Left ventricle myocardium superior (tissue), 1 donor: ENCODE measurements around the gene TOR4A. TPM values are rescaled to one million over a fixed set of nuclear protein-coding genes. Genes with fewer than 3 reads are reported as not detected.
"Not testable (repeated sequence)": the region's sequence is repeated elsewhere in the genome, so short reads cannot be mapped to it uniquely, and the experiment has no call there.

ENCODE experiments used
- ATAC-seq: fragments of 200-7000 bp; cut with Tn5 transposase; one replicate; pipeline ENCODE4 v1.9.1; 2020; ENCODE audit warnings: mild to moderate bottlenecking, moderate library complexity
- DNase-seq: peaks from one replicate; pipeline ENCODE4 v3.0.0-alpha.2; 2020
- intact Hi-C: fragments of 100-400 bp; cut with micrococcal nuclease; formaldehyde crosslinking; loops from one replicate; pipeline ENCODE4 v1.11.0; 2022
- total RNA-seq: library from RNA; stranded (reverse); fragmentation: NEBNext Ultra II Directional; extraction: Animal tissue kit (Norgen Biotek cat#: 25700); gene quantifications from one replicate; pipeline ENCODE4 v1.2.1, GENCODE V29; 2021
- donor health status: DM: no; HTN: yes; CAD: no; lungs with severe emphysema.

The TOR4A gene
- total RNA-seq, 1 donor from 2014 or later = 19.3 TPM

GRCh38 chr9:137320555-137321384, 43.2 kb downstream of the TOR4A start:
- intact Hi-C loops = loop anchor here (10.0 kb wide), 1 partner anchor 84 kb away; no protein-coding TSS in a partner anchor
- ATAC-seq = peak; percentile 3
- peak; percentile 36 for DNase-seq

- no peak for ATAC-seq
- DNase-seq = no peak
- intact Hi-C loops = loop anchor here (10.0 kb wide), 1 partner anchor 83 kb away; no protein-coding TSS in a partner anchor
Observed at GRCh38 chr9:137321726-137322361, 44.3 kb downstream of the TOR4A start.

- DNase-seq (no peak), ATAC-seq (no peak)
- intact Hi-C loops = loop anchor here (10.0 kb wide), 1 partner anchor 81 kb away; no protein-coding TSS in a partner anchor
Observed at GRCh38 chr9:137323531-137324331, 46.2 kb downstream of the TOR4A start.

- ATAC-seq (no peak), DNase-seq (no peak)
- intact Hi-C loops = loop anchor here (10.0 kb wide), 1 partner anchor 80 kb away; no protein-coding TSS in a partner anchor
Observed at GRCh38 chr9:137325124-137325523, 47.6 kb downstream of the TOR4A start.

GRCh38 chr9:137325799-137326198, 48.3 kb downstream of the TOR4A start:
- DNase-seq (no peak), ATAC-seq (no peak)
- intact Hi-C loops = loop anchor here (10.0 kb wide), 1 partner anchor 79 kb away; no protein-coding TSS in a partner anchor

- intact Hi-C loops = loop anchor here (10.0 kb wide), 1 partner anchor 78 kb away; no protein-coding TSS in a partner anchor
- no peak for DNase-seq
- no peak for ATAC-seq
Observed at GRCh38 chr9:137326445-137327065, 49.0 kb downstream of the TOR4A start.

- DNase-seq, ATAC-seq: not testable (repeated sequence)
- intact Hi-C loops = loop anchor here (10.0 kb wide), 1 partner anchor 77 kb away; no protein-coding TSS in a partner anchor
Observed at GRCh38 chr9:137327641-137328550, 50.4 kb downstream of the TOR4A start.

GRCh38 chr9:137329590-137329989, 52.1 kb downstream of the TOR4A start:
- ATAC-seq, DNase-seq: not testable (repeated sequence)
- intact Hi-C loops = loop anchor here (10.0 kb wide), 1 partner anchor 75 kb away; no protein-coding TSS in a partner anchor

- ATAC-seq (no peak), DNase-seq (no peak)
- intact Hi-C loops = no loop called here
Observed at GRCh38 chr9:137330689-137331088, 53.2 kb downstream of the TOR4A start.

- ATAC-seq (no peak), DNase-seq (no peak)
- intact Hi-C loops = no loop called here
Observed at GRCh38 chr9:137331929-137332328, 54.4 kb downstream of the TOR4A start.

Other genes with a start within 250 kb of the TOR4A start
- gene ABCA2, start 249.5 kb upstream of the TOR4A start, total RNA-seq = 33.8 TPM
- gene FUT7, start 245.6 kb upstream of the TOR4A start, total RNA-seq = 0.17 TPM
- 59.0 TPM for gene NPDC1, start 231.5 kb upstream of the TOR4A start, total RNA-seq
- 2.1 TPM for gene ENTPD2, start 223.7 kb upstream of the TOR4A start, total RNA-seq
- gene SAPCD2, start 207.2 kb upstream of the TOR4A start, total RNA-seq = 0.12 TPM
- gene UAP1L1, start 200.2 kb upstream of the TOR4A start, total RNA-seq = 12.6 TPM
- 21.4 TPM for gene MAN1B1, start 190.7 kb upstream of the TOR4A start, total RNA-seq
- 155 TPM for gene DPP7, start 163.0 kb upstream of the TOR4A start, total RNA-seq
- gene GRIN1, start 138.6 kb upstream of the TOR4A start, total RNA-seq = not detected
- gene LRRC26, start 107.7 kb upstream of the TOR4A start, total RNA-seq = not detected
- gene TMEM210, start 105.7 kb upstream of the TOR4A start, total RNA-seq = not detected
- gene ANAPC2, start 89.2 kb upstream of the TOR4A start, total RNA-seq = 38.2 TPM
- 77.7 TPM for gene SSNA1, start 89.0 kb upstream of the TOR4A start, total RNA-seq
- 21.7 TPM for gene TPRN, start 77.0 kb upstream of the TOR4A start, total RNA-seq
- 43.3 TPM for gene TMEM203, start 72.1 kb upstream of the TOR4A start, total RNA-seq
- gene NDOR1, start 72.0 kb upstream of the TOR4A start, total RNA-seq = 5.7 TPM
- 29.7 TPM for gene RNF208, start 55.5 kb upstream of the TOR4A start, total RNA-seq
- gene CYSRT1, start 52.6 kb upstream of the TOR4A start, total RNA-seq = not detected
- not detected for gene RNF224, start 50.2 kb upstream of the TOR4A start, total RNA-seq
- not detected for gene SLC34A3, start 46.8 kb upstream of the TOR4A start, total RNA-seq
- gene TUBB4B, start 36.4 kb upstream of the TOR4A start, total RNA-seq = 439 TPM
- 0.69 TPM for gene STPG3, start 26.4 kb upstream of the TOR4A start, total RNA-seq
- gene NELFB, start 22.4 kb upstream of the TOR4A start, total RNA-seq = 43.6 TPM
- gene NRARP, start 24.5 kb downstream of the TOR4A start, total RNA-seq = 4.0 TPM
- gene EXD3, start 145.4 kb downstream of the TOR4A start, total RNA-seq = 8.3 TPM
- 1.9 TPM for gene NOXA1, start 145.7 kb downstream of the TOR4A start, total RNA-seq
- gene ENTPD8, start 163.6 kb downstream of the TOR4A start, total RNA-seq = not detected
- gene NSMF, start 181.6 kb downstream of the TOR4A start, total RNA-seq = 10.2 TPM